ENCODE results near the gene GMDS. TPM values are rescaled to one million over a fixed set of nuclear protein-coding genes. Genes with fewer than 3 reads are reported as not detected.

Gene GMDS
- polyA plus RNA-seq, 1 of the 3 experiments (the other 2 are of a cell fraction): 12.3 TPM

DNA sequence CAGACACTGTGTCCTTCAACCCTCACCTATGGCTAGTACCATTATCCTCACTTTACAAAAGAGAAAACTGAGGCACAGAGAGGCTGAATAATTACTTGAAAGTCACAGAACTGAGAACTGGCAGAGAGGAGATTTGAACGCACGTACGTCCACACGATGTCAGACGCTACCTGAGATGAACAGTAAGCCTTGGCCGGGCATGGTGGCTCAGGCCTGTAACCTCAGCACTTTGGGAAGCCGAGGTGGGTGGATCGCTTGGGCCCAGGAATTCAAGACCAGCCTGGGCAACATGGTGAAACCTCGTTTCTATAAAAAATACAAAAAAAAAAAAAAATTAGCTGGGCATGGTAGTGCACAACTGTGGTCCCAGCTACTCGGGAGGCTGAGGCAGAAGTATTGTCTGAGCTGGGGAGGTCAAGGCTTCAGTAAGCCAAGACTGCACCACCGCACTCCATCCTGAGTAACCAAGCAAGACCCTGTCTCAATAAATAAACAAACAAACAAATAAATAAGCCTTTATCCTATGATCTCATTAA, 20.5 kb downstream of the GMDS start:
- no peaks in the 10 kb centered on the region for H3F3A ChIP-seq (replicated peaks; ENCODE audit: insufficient read depth)
- H4K20me1 ChIP-seq (ENCODE audit: insufficient read depth): no peaks in the 10 kb centered on the region
- H3K9me3 ChIP-seq: no peaks in the 10 kb centered on the region
- H3K79me2 ChIP-seq (ENCODE audit: insufficient read depth): no peaks in the 10 kb centered on the region
- WGBS (ENCODE audit: low lambda C conversion rate): 87% methylated on average over 11 of the region's 11 CpGs
- no peaks in the 10 kb centered on the region for H3K9me2 ChIP-seq
- no peaks in the 10 kb centered on the region for H3K27me3 ChIP-seq (ENCODE audit: insufficient read depth)
- no peak overlapping the region for H3K4me3 ChIP-seq (ENCODE audit: low read depth in 2 of 2, low read length in 1 of 2)
- TF ChIP-seq, protein P1, sequence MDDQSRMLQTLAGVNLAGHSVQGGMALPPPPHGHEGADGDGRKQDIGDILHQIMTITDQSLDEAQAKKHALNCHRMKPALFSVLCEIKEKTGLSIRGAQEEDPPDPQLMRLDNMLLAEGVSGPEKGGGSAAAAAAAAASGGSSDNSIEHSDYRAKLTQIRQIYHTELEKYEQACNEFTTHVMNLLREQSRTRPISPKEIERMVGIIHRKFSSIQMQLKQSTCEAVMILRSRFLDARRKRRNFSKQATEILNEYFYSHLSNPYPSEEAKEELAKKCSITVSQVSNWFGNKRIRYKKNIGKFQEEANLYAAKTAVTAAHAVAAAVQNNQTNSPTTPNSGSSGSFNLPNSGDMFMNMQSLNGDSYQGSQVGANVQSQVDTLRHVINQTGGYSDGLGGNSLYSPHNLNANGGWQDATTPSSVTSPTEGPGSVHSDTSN (IDR thresholded peaks at IDR 0.05): no peak
- TF ChIP-seq EZH2phosphoT487 (IDR thresholded peaks at IDR 0.05; ENCODE audit: borderline replicate concordance, low read depth): no peak
- no peaks in the 10 kb centered on the region for H3K36me3 ChIP-seq (replicated peaks in 1 of 2; ENCODE audit: control insufficient read depth in 1 of 2, insufficient read depth in 2 of 2, low read length in 1 of 2)
- POLR2A ChIA-PET: no interaction called here
- no peak overlapping the region for H2AFZ ChIP-seq (ENCODE audit: low read depth)
- CTCF ChIA-PET: interaction anchor here (0.9 kb wide), 1 partner anchor 129 kb away, joined by 3 read pairs; no protein-coding TSS in a partner anchor
- no peak overlapping the region for H3K27ac ChIP-seq (ENCODE audit: low read depth in 2 of 2, low read length in 1 of 2)
- no peak for DNase-seq
- H3K4me1 ChIP-seq (ENCODE audit: control insufficient read depth in 1 of 2, insufficient read depth in 2 of 2, low read depth in 1 of 2, low read length in 1 of 2): peaks cover 0 to 6% of the 10 kb centered on the region in 2 experiments; a peak in 1 of 4 replicates
- no peak overlapping the region for H3K4me2 ChIP-seq
- H3K9ac ChIP-seq: no peak overlapping the region

DNA sequence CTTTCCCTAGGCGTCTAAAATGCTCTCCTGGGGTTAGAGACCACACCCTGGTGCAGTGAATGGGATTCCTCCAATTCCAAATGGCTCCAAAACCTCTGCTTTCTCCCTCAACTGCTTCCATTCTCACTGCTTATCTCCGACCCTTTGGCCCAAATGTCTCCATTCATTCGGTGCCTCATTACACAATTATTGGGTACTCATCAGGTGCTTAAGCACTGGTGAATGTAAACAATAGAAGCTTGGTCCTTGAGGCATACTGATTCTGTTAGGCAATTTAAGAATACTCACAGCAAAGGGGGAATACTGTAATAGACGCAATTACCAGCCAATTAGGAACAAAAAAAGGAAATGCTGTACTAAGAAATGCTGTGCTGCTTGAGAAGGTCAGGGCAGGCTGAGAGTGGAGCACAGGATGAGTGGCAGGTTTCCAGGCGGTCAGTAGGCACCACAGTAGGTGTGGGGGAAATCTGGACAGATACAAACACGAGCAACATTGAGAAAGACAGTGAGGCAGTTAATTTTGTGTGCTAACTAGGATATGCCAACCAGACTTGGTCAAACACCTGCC, 23.0 kb downstream of the GMDS start:
- 85% methylated on average over 6 of the region's 6 CpGs for WGBS (ENCODE audit: low lambda C conversion rate)
- DNase-seq: no peak
- POLR2A ChIA-PET: no interaction called here
- no peaks in the 10 kb centered on the region for H3F3A ChIP-seq (replicated peaks; ENCODE audit: insufficient read depth)
- H3K27me3 ChIP-seq (ENCODE audit: insufficient read depth): no peaks in the 10 kb centered on the region
- CTCF ChIA-PET: no interaction called here
- no peaks in the 10 kb centered on the region for H3K79me2 ChIP-seq (ENCODE audit: insufficient read depth)
- no peaks in the 10 kb centered on the region for H3K36me3 ChIP-seq (replicated peaks in 1 of 2; ENCODE audit: control insufficient read depth in 1 of 2, insufficient read depth in 2 of 2, low read length in 1 of 2)
- no peaks in the 10 kb centered on the region for H4K20me1 ChIP-seq (ENCODE audit: insufficient read depth)
- H3K4me2 ChIP-seq: no peak overlapping the region
- H3K4me3 ChIP-seq (ENCODE audit: low read depth in 2 of 2, low read length in 1 of 2): no peak overlapping the region
- TF ChIP-seq, protein P1 (IDR thresholded peaks at IDR 0.05): no peak
- no peak for TF ChIP-seq CHD2 (IDR thresholded peaks at IDR 0.05; ENCODE audit: low read length, partially characterized antibody)
- TF ChIP-seq, protein P2, sequence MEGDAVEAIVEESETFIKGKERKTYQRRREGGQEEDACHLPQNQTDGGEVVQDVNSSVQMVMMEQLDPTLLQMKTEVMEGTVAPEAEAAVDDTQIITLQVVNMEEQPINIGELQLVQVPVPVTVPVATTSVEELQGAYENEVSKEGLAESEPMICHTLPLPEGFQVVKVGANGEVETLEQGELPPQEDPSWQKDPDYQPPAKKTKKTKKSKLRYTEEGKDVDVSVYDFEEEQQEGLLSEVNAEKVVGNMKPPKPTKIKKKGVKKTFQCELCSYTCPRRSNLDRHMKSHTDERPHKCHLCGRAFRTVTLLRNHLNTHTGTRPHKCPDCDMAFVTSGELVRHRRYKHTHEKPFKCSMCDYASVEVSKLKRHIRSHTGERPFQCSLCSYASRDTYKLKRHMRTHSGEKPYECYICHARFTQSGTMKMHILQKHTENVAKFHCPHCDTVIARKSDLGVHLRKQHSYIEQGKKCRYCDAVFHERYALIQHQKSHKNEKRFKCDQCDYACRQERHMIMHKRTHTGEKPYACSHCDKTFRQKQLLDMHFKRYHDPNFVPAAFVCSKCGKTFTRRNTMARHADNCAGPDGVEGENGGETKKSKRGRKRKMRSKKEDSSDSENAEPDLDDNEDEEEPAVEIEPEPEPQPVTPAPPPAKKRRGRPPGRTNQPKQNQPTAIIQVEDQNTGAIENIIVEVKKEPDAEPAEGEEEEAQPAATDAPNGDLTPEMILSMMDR (IDR thresholded peaks at IDR 0.05): no peak
- no peak for TF ChIP-seq FOSL2 (IDR thresholded peaks at IDR 0.05; ENCODE audit: borderline replicate concordance, low read depth)
- no peak for TF ChIP-seq YY1 (IDR thresholded peaks at IDR 0.05; ENCODE audit: low read depth)
- no peak for TF ChIP-seq EZH2phosphoT487 (IDR thresholded peaks at IDR 0.05; ENCODE audit: borderline replicate concordance, low read depth)
- no peak for TF ChIP-seq NRF1 (IDR thresholded peaks at IDR 0.05; ENCODE audit: low read depth, low read length)
- TF ChIP-seq EP300 (IDR thresholded peaks at IDR 0.05; ENCODE audit: borderline replicate concordance in 1 of 2, low read depth in 1 of 2, low read length in 1 of 2): no peak
- TF ChIP-seq JUND (IDR thresholded peaks at IDR 0.05): no peak
- TF ChIP-seq, protein P3, sequence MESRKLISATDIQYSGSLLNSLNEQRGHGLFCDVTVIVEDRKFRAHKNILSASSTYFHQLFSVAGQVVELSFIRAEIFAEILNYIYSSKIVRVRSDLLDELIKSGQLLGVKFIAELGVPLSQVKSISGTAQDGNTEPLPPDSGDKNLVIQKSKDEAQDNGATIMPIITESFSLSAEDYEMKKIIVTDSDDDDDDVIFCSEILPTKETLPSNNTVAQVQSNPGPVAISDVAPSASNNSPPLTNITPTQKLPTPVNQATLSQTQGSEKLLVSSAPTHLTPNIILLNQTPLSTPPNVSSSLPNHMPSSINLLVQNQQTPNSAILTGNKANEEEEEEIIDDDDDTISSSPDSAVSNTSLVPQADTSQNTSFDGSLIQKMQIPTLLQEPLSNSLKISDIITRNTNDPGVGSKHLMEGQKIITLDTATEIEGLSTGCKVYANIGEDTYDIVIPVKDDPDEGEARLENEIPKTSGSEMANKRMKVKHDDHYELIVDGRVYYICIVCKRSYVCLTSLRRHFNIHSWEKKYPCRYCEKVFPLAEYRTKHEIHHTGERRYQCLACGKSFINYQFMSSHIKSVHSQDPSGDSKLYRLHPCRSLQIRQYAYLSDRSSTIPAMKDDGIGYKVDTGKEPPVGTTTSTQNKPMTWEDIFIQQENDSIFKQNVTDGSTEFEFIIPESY (IDR thresholded peaks at IDR 0.05; ENCODE audit: borderline replicate concordance, low read depth): no peak
- TF ChIP-seq GABPA (IDR thresholded peaks at IDR 0.05; ENCODE audit: low read depth): no peak
- no peak for TF ChIP-seq SMC3 (IDR thresholded peaks at IDR 0.05; ENCODE audit: low read depth, low read length)
- TF ChIP-seq RFX5 (IDR thresholded peaks at IDR 0.05; ENCODE audit: low read length): no peak
- TF ChIP-seq POLR2AphosphoS5 (IDR thresholded peaks at IDR 0.05; ENCODE audit: low read depth, low read length): no peak
- no peak for TF ChIP-seq RCOR1 (IDR thresholded peaks at IDR 0.05; ENCODE audit: low read length)
- no peak for TF ChIP-seq SIN3A (IDR thresholded peaks at IDR 0.05; ENCODE audit: borderline replicate concordance, low read depth, low read length)
- TF ChIP-seq FOXM1 (IDR thresholded peaks at IDR 0.05; ENCODE audit: low read depth): no peak
- TF ChIP-seq NFIC (IDR thresholded peaks at IDR 0.05; ENCODE audit: borderline replicate concordance): no peak
- TF ChIP-seq, protein P4, sequence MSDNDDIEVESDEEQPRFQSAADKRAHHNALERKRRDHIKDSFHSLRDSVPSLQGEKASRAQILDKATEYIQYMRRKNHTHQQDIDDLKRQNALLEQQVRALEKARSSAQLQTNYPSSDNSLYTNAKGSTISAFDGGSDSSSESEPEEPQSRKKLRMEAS (IDR thresholded peaks at IDR 0.05; ENCODE audit: low read depth): no peak
- no peak for TF ChIP-seq TEAD4 (IDR thresholded peaks at IDR 0.05; ENCODE audit: borderline replicate concordance, insufficient read depth)
- H3K4me1 ChIP-seq (ENCODE audit: control insufficient read depth in 1 of 2, insufficient read depth in 2 of 2, low read depth in 1 of 2, low read length in 1 of 2): peaks cover 0 to 6% of the 10 kb centered on the region in 2 experiments; a peak in 1 of 4 replicates
- H3K27ac ChIP-seq (ENCODE audit: low read depth in 2 of 2, low read length in 1 of 2): no peak overlapping the region
- no peak overlapping the region for H3K9ac ChIP-seq
- no peaks in the 10 kb centered on the region for H3K9me2 ChIP-seq
- H2AFZ ChIP-seq (ENCODE audit: low read depth): no peak overlapping the region
- H3K9me3 ChIP-seq: no peaks in the 10 kb centered on the region

All from SK-N-SH (cell line).